GM15510 (cell line): ENCODE results near the gene DCST1.

Experiments
- POLR2A ChIP-seq: IDR thresholded peaks from 3 replicates; pipeline ENCODE4 v1.6.1; 2011; ENCODE audit warnings: borderline replicate concordance; ENCODE audit not compliant: insufficient read length; ENCODE audit errors: extremely low read depth

The DCST1 gene

GRCh38 chr1:155033524-155033923 lies at the start of gene DCST1, which contains the start of gene DCST2:
TSS of gene DCST1 (plus strand) at chr1:155033824. CDS start at chr1:155034037, 213 bp downstream.
TSS of gene DCST2 (minus strand) at chr1:155033781. CDS start at chr1:155033701, 80 bp downstream.
- no peak for TF ChIP-seq POLR2A

GRCh38 chr1:154987326-154987725 lies 46.3 kb upstream of the DCST1 start:
- TF ChIP-seq POLR2A = no peak

- TF ChIP-seq POLR2A = no peak
Measured at GRCh38 chr1:154988058-154988954, 45.3 kb upstream of the DCST1 start.

- no peak for TF ChIP-seq POLR2A
Measured at GRCh38 chr1:154989195-154989860, 44.3 kb upstream of the DCST1 start.

- no peak for TF ChIP-seq POLR2A
Measured at GRCh38 chr1:154990276-154990675, 43.3 kb upstream of the DCST1 start.

- no peak for TF ChIP-seq POLR2A
Measured at GRCh38 chr1:154992721-154993571, 40.7 kb upstream of the DCST1 start.

- no peak for TF ChIP-seq POLR2A
Measured at GRCh38 chr1:154993572-154994268, 39.9 kb upstream of the DCST1 start, which contains the start of gene LENEP. TSS of gene LENEP (plus strand) at chr1:154993586. CDS start at chr1:154993608, 22 bp downstream.

GRCh38 chr1:154994269-154994587 lies 39.4 kb upstream of the DCST1 start:
- TF ChIP-seq POLR2A = no peak

- TF ChIP-seq POLR2A = no peak
Measured at GRCh38 chr1:154994591-154994990, 39.0 kb upstream of the DCST1 start.

- TF ChIP-seq POLR2A = no peak
Measured at GRCh38 chr1:154996966-154997701, 36.5 kb upstream of the DCST1 start.

GRCh38 chr1:154998201-154998780 lies 35.3 kb upstream of the DCST1 start:
- TF ChIP-seq POLR2A = no peak

- TF ChIP-seq POLR2A = peak; percentile 44
Measured at GRCh38 chr1:154998818-154999570, 34.6 kb upstream of the DCST1 start.
